NOMO-1 treated with DMSO at 0.1 percent for 48 hours (cell line): ENCODE data around the gene ANK2.

ENCODE experiments used
- DNase-seq: peaks from one replicate; lab custom pipeline; 2025; ENCODE audit not compliant: unreplicated experiment; lab: John Stamatoyannopoulos, UW

ANK2 gene

GRCh38 chr4:113049421-113050370 is at the start of gene ANK2:
ANK2 (plus strand) TSS chr4:113049653; CDS start chr4:113049729, 76 bp downstream.
- DNase-seq, result no peak

- DNase-seq, result no peak
Observed at GRCh38 chr4:113003841-113004240, 45.6 kb upstream of the ANK2 start.

GRCh38 chr4:113004655-113005054 is 44.8 kb upstream of the ANK2 start:
- no peak for DNase-seq

- DNase-seq, result no peak
Observed at GRCh38 chr4:113006632-113007031, 42.8 kb upstream of the ANK2 start.

DNA sequence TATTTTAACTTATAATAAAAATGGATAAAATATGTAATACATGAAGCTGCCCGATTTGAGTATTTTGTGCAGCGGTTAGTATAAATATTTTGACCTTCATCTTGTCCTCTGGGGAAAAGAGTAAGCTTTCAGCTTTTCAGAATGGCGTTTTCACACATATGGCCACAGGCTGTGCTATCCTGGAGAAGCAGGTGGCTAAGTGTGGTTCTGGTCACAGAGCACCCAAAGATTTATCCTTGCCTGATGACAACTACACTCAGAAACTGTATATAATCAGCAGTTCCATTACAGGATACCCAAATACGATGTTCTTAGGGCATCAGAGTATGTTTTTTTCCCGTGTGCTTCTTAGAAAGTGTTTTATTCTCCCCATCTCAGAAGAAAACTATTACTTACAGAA is 42.3 kb upstream of the ANK2 start:
- DNase-seq, result no peak

DNA sequence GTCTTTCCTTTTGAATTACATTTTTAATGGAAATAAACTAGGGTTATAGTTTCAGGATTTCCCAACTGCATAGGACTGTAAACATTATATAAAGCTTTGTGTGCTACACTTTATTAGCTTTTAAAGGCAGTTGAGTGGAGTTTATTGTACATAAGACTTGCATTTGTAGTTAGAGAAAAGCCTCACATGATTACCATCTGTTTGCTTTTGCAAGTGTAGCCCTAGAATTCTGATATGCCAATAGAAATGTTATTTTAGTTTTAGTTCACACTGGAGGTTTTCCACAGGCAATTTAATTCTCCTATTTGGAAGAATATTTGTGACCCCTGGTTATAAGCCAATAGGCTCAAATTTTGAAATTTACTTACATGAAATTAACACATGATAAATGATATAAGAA is 41.3 kb upstream of the ANK2 start:
- no peak for DNase-seq

- no peak for DNase-seq
Observed at GRCh38 chr4:113008716-113009115, 40.7 kb upstream of the ANK2 start.

GRCh38 chr4:113009461-113009860 is 40.0 kb upstream of the ANK2 start:
- DNase-seq, result no peak

DNA sequence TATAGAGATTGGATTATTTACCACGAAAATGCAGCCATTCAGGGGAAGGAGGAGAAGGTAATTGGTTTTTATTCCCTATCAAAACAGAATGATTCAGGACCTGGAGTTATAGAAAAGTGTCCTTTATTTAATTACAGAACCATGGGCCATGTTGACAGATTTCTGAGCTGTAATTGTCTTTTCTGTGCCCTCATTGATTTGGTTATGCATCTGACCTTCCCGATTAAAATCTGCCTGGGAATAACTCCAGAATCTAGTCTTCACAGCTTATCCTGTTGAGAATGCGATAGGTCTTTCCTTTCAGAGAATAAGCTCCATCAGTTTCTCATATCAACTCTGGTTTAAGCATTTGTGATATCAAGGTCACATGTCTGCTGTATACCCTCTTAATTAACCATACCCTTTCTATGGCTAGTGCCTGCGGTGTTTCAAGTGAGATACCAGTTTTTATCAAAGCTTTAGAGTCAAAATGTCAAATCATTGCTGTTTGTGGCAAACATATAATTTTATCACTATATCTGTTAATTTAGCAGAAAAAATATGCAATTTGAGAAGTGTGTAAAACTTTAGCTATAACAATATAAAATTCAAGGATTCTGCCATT is 37.2 kb upstream of the ANK2 start:
- DNase-seq, result no peak

- no peak for DNase-seq
Observed at GRCh38 chr4:113012786-113013185, 36.7 kb upstream of the ANK2 start.

DNA sequence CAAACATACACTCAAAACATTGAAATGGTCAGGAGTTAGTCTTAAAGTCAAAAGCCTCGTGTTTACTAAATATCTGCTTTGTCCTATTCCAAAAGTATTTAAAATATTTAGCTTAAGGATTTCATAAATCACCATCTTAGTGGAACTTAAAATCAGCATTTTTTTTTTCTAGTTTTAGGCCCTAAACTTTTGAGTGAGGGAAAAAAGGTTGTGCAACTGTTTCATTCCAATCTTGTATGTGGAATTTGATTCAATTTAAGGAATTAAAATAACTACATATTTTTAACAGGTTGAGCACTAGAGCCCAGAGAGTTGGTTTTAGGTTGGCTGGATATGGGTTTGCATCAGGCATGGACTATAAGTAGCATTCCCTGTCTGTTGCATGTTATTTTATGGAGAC is 35.7 kb upstream of the ANK2 start:
- DNase-seq, result no peak

GRCh38 chr4:113016377-113016776 is 33.1 kb upstream of the ANK2 start:
- DNase-seq, result no peak

- no peak for DNase-seq
Observed at GRCh38 chr4:113020966-113021365, 28.5 kb upstream of the ANK2 start.

DNA sequence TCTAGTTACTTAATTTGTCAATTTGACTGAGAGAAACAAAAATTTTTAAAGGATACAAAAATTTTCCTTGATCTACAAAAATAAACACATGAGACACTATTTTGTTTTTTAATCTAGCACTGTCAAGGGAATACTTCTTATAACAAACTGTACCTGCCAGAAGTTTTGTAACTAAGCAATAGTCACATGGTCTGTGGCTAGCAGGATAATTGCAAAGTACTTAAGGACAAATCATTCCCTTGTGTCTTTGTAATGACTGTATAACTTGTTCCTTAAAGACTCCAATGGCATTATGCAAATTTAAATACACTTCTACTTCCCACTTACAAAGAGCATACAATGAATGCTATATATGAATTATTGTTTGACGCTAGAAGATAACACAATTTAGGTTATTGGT is 25.1 kb upstream of the ANK2 start:
- no peak for DNase-seq

DNA sequence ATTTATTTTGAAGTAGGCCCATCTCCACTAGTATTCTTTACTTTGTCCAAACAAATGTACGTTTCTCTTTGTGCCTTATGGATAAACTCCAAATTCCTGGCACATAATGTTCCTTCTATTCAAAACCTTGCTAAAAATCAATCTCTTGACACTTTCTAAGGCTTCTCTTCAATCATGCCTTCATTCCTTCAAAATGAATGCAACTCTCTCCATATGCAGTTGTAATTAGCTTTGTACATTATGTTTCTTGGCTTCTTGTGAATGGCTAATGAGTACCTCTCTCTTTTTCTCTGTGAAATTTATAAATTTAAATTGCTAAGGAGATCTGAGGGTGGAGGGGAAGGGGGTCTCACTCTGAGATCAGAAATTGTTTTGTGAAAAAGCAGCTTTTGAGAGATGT is 24.0 kb upstream of the ANK2 start:
- DNase-seq, result no peak

DNA sequence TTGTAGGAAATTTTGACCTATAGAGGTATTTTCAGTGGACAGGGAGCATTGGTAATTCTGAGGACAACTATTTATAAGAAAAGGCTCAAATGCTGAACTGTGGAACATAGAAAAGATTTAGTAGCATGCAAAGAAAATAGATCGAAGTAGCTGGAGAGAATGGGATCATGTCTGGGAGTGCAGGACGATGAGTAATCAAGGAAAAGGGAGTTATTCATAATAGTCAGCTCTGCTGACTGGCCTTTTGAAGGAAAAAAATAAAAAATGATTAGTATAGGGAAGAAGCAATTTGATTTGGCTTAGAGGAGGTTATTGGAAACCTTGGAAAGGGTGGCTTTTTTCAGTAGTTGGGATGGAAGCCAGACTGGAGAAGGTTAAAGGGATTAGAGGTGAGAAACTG is 22.9 kb upstream of the ANK2 start:
- no peak for DNase-seq

GRCh38 chr4:113028074-113028473 is 21.4 kb upstream of the ANK2 start:
- no peak for DNase-seq

DNA sequence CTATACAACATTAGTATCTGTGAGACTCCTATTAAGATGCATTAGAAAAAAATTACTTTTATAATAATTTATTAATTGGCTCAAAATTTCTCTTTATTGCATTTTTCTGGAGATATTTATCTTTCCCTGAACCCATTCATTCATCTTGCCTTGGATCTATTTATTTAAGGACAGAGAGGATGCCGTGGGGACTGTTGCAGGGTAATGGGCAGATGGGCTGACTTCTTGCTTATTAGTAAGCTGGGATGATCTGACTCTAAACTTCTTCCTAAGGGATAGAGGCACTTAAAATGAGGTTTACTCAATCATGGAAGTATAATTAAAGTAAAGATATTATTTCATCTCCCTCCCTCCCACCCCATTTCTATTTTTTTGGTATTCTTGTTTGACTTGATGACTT is 18.2 kb upstream of the ANK2 start:
- DNase-seq, result no peak

DNA sequence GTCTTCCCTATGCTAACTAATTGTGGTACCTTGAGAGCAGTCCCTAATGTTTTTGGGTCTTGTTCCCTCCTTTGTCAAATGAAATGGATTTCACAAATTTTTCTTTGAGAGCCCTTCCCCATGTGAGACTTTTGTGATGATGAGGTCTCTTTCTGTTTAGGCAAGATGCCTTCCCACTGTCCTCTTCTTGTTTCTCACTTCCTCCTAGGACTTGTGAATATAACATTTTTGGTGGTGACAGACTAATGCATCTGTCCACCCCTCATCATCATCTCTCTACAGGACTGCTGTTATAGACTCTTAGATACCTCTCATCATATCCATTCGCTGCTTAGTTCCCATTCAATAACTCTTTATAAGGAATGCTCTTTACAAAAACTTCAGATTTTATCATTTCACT is 8.7 kb upstream of the ANK2 start:
- DNase-seq, result no peak

DNA sequence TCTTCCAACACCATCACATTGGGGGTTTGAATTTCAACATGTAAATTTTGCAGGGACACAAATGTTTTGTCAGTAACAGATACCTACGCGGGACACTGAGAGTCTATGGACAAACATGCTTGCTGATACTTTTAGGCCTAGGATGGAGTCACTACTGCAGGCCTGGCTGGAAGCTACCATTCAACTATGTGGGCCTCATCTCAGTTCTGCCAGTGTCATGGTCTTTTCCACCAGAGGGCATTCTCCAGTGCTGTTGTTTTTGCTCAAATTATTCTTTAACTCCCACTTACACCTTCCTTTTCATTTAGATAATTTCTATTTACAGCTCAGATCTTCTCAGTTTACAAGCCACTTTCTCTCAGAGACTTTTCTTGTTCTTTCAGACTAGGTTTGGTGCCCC is 7.0 kb upstream of the ANK2 start:
- no peak for DNase-seq

GRCh38 chr4:113043591-113043990 is 5.9 kb upstream of the ANK2 start:
- DNase-seq, result no peak

DNA sequence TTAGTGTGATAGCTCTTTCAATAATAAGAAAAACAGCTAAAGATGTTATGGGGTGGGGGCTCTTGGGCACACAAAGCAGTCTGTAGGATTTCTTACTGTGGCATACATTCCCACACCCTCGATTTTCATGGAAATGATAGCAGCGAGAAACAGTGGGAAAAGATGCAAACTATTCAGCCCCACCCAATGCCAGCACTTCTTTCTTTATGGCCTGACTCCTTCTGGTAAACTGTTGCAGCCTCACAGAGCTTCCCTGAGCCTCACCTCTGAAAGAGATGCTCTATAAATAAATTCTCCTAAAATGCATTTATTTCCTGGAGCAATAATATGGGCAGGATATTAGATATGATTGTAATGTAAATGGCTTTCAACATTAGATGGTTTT is 910 bp downstream of the ANK2 start:
- DNase-seq, result no peak

GRCh38 chr4:113050837-113051236 is 1.4 kb downstream of the ANK2 start:
- DNase-seq, result no peak
